Lower lobe of right lung (tissue), 2 donors: ENCODE data around the gene ASB16. TPM values are rescaled to one million over a fixed set of nuclear protein-coding genes. Genes with fewer than 3 reads are reported as not detected.
A peak's percentile ranks its signal among the peaks of the same experiment; 100 is the strongest.

Source experiments
- ATAC-seq, 2 donors: fragments of 200-7000 bp; cut with Tn5 transposase; one replicate each; pipeline ENCODE4 v1.9.1; 2020 to 2022; ENCODE audit warnings: mild to moderate bottlenecking in 2 of 2, moderate library complexity in 2 of 2
- DNase-seq: peaks from one replicate; pipeline ENCODE4 v3.0.0-alpha.2; 2020
- H3K27ac ChIP-seq: fragments of 200-600 bp; one replicate; pipeline ENCODE4 v1.8.0; 2022
- H3K27me3 ChIP-seq: fragments of 200-600 bp; one replicate; pipeline ENCODE4 v1.8.0; 2022; ENCODE audit warnings: low read depth
- H3K36me3 ChIP-seq: fragments of 200-600 bp; one replicate; pipeline ENCODE4 v1.8.0; 2022; ENCODE audit warnings: mild to moderate bottlenecking
- H3K4me1 ChIP-seq: fragments of 200-600 bp; one replicate; pipeline ENCODE4 v1.8.0; 2022
- H3K4me3 ChIP-seq: fragments of 200-600 bp; one replicate; pipeline ENCODE4 v1.8.0; 2022; ENCODE audit warnings: mild to moderate bottlenecking
- H3K9me3 ChIP-seq: fragments of 200-600 bp; one replicate; pipeline ENCODE4 v1.8.0; 2022
- intact Hi-C: fragments of 100-400 bp; cut with DNase I; formaldehyde crosslinking; loops from one replicate; pipeline ENCODE4 v1.11.0; 2022
- total RNA-seq: library from RNA; stranded (reverse); fragmentation: NEBNext Ultra II Directional; extraction: Animal tissue kit (Norgen Biotek cat#: 25700); gene quantifications from one replicate; pipeline ENCODE4 v1.2.1, GENCODE V29; 2021
- TF ChIP-seq, protein P1 (sequence below): fragments of 200-600 bp; IDR thresholded peaks from one replicate; pipeline ENCODE4 v1.8.0; 2022; ENCODE audit warnings: antibody characterized with exemption, mild to moderate bottlenecking
- donor health status: DM: no; HTN: yes; CAD: no; lungs with severe emphysema.

The ASB16 gene
- total RNA-seq, 1 donor from 2014 or later: not detected

DNA sequence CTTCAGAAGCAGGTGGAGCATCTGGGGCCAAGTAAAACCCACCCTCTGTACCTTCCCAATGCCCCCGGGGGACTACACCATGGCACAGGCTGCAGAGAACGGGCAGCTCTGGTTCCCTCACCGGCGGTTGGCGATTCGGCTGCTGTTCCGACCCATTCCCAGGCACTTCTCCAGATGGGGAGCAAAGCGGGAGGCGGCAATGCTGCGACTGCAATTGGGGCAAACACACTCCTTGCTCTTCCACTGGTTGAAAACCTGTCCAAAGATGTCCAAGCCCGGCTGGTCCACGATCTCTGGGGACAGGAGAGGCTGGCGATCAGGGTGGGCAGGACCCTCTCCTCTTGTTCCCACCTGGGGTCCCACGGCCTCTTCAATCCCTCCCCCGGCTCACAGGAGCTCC is 26.6 kb downstream of the ASB16 start:
- H3K27me3 ChIP-seq: no peaks in the 10 kb centered on the region
- no peak for DNase-seq
- no peaks in the 10 kb centered on the region for H3K9me3 ChIP-seq
- no peak overlapping the region for H3K27ac ChIP-seq
- H3K4me3 ChIP-seq: no peak overlapping the region
- peaks cover 28% of the 10 kb centered on the region for H3K4me1 ChIP-seq
- TF ChIP-seq, protein P1, sequence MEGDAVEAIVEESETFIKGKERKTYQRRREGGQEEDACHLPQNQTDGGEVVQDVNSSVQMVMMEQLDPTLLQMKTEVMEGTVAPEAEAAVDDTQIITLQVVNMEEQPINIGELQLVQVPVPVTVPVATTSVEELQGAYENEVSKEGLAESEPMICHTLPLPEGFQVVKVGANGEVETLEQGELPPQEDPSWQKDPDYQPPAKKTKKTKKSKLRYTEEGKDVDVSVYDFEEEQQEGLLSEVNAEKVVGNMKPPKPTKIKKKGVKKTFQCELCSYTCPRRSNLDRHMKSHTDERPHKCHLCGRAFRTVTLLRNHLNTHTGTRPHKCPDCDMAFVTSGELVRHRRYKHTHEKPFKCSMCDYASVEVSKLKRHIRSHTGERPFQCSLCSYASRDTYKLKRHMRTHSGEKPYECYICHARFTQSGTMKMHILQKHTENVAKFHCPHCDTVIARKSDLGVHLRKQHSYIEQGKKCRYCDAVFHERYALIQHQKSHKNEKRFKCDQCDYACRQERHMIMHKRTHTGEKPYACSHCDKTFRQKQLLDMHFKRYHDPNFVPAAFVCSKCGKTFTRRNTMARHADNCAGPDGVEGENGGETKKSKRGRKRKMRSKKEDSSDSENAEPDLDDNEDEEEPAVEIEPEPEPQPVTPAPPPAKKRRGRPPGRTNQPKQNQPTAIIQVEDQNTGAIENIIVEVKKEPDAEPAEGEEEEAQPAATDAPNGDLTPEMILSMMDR: no peak
- peaks cover 52% of the 10 kb centered on the region for H3K36me3 ChIP-seq
- intact Hi-C loops: no loop called here
- ATAC-seq: no peak

DNA sequence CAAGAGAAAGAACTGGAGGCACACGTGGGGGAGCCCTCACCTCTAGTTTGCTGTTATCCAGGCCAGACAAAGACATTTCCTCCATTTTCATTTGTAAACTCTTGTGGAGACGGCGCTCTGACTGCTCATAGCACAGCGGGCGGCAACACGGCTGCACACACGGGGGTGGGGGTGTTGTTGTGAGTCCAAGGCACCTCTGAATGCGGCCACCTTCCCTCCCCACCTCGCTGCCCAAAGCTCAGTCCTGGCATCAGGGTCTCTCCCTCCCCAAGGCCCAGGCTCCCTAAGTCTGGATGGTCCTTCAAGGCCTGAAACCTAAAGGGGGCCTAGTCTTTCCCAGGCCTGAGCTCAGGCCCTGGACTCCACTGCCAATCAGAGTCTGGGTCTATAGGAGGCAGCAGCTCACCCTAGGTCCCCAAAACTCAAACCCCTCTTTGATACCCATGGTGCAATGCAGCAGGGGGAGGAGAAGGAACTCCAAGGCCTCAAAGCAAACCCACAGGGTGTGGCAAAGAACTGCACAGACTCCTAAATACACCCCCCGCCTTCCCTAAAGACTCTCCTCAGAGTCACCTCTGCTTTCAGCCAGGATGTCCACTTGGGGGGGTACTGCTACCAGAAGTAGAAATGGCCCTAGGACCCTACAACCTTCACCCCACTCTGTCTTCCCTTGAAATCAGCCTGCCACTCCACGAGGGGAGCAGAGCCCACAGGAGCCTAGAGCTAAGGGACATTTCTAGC is 27.6 kb downstream of the ASB16 start:
- peak; percentile 1 to 2 for ATAC-seq

DNA sequence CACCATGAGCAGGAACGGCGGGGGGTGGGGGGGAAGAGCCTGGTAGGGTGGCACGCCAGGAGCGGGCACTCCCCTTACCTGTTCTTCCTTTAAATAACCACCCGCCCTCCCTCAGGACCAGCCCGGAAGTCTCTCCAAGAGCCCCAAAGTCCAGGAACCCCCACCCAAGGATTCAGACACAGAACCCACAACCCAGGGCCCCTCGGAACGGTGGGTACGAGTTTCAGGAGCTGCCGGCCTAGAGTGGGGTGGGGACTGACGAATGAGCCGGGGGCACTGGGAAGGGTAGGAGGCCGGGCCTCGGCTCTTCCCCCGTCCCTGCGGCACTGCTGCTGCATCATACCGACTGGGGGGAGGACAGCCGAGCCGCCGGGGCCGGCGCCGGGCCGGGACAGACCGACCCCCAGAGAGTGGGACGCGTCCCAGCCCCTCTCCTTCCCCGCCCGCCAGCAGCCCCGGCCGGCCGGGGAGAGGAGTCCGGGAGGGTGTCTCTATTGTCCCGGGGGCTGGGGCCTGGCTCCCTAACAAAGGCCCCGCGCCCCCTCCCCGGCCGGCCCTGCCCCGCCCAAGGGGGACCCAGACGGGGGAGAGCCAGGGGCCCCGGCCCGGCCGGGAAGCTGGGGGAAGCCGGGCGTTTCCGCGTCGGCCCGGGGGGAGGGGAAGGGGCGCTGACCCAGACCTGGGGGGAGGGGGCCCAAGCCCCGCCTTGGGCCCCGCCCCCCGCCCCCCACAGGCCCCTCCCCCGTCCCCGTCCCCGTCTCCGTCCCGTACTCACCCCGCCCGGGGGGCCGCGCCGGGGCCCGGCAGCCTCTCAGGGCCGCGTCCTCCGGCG is 28.4 kb downstream of the ASB16 start:
- H3K4me1 ChIP-seq: peaks cover 29% of the 10 kb centered on the region
- intact Hi-C loops: no loop called here
- peak overlapping the region; percentile 96 for H3K27ac ChIP-seq
- H3K9me3 ChIP-seq: no peaks in the 10 kb centered on the region
- ATAC-seq (peak; percentile 52 to 54), DNase-seq (peak; percentile 82)
- H3K4me3 ChIP-seq: peak overlapping the region; percentile 83
- TF ChIP-seq, protein P1: no peak
- no peaks in the 10 kb centered on the region for H3K27me3 ChIP-seq
- peaks cover 37% of the 10 kb centered on the region for H3K36me3 ChIP-seq

More for the DNA sequence above, 27.6 kb downstream of the ASB16 start:
- peak overlapping the region; percentile 96 for H3K27ac ChIP-seq
- H3K4me1 ChIP-seq: peaks cover 23% of the 10 kb centered on the region
- peaks cover 45% of the 10 kb centered on the region for H3K36me3 ChIP-seq
- no peaks in the 10 kb centered on the region for H3K27me3 ChIP-seq
- intact Hi-C loops: no loop called here
- no peaks in the 10 kb centered on the region for H3K9me3 ChIP-seq
- peak overlapping the region; percentile 83 for H3K4me3 ChIP-seq
- DNase-seq: no peak
- TF ChIP-seq, protein P1: no peak

DNA sequence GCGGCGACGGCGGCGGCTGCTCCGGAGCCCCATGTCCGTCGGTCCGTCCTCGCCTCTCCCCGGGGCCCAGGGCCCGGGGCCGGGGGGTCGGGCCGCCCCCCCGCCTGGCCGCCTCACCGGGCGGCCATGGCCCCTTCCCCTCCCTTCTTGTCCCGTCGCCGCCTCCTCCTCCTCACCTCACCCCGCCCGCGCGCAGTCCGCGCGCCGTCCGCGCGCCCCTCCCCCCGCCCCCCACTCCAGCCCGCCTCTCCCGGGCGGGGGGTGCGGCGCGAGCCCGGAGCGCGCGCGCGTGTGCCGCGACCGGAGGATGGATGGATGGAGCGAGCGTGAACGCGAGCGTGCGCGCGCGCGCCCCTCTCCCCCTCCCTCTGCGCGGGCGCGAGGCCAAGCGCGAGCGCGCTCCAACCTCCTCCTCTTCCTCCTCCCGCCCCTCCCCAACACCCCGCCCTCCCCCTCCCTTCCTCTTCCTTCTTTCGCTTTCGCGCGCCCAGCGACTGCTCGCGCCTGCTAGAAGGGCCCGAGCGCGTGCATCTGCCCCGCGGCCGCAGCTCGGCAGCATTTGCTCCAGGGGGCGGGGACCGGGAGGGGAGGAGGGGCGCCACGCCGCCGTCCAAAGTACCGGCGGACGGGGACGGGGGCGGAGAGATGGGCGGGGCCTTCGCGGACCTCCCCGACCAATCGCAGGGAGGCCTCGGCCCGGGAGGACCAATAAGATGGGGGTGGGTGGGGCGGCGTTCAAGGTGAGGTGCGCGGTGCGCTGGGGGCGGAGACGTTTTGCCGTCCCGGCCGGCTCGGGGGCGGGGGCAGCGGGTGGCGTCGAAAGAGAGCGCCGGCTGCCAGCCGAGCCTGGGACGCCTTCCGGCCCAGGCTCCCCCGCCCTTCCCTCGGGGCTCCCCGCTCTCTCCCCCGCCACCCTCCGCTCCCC is 29.3 kb downstream of the ASB16 start, which contains the start of gene ATXN7L3:
Gene ATXN7L3 (minus strand): TSS at position 332 of the 925 bp plus-strand sequence. CDS start 1,814 bp downstream, outside the sequence.
- peaks cover 37% of the 10 kb centered on the region for H3K4me1 ChIP-seq
- H3K27ac ChIP-seq: peak within 1 kb of the TSS; percentile 96
- ATAC-seq (peak; percentile 96 to 97), DNase-seq (peak; percentile 99)
- H3K9me3 ChIP-seq: no peaks in the 10 kb centered on the region
- TF ChIP-seq, protein P1: no peak
- H3K27me3 ChIP-seq: no peaks in the 10 kb centered on the region
- H3K36me3 ChIP-seq: peaks cover 28% of the 10 kb centered on the region
- H3K4me3 ChIP-seq: peak within 1 kb of the TSS; percentile 83
- intact Hi-C loops: no loop called here
